ENCODE results near the gene CFAP70.

Gene CFAP70

DNA sequence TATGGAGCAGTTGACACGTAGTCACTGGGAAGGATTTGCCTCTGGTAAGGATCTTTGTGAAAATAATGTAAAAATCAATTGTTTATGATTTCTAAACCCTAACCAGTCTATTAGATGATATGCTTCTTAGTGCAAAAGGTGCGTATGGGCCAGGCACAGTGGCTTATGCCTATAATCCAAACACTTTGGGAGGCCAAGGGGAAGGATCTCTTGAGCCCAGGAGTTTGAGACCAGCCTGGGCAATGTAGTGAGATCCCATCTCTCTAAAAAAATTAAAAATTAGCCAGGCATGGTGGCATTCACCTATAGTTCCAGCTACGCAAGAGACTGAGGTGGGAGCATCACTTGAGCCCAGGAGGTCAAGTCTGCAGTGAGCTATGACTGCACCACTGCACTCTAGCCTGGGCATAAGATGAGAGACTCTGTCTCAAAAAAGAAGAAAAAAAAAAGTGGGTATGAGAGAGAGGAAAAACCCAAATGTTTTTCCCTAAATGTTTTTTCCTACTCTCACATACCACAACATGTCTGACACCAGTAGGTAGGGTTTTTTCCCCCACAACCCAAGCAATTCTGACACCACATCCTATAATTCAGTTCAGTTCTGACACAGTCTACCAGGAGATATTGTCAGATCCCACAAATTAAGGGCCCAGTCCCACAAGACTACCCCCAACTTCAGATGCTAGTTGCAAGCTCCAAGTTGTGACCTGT is 148.1 kb downstream of the CFAP70 start:
- DNase-seq = no peak

- no peak for DNase-seq
These were observed 149.0 kb downstream of the CFAP70 start for GRCh38 chr10:73209705-73210104.

GRCh38 chr10:73207883-73208282 is 150.8 kb downstream of the CFAP70 start:
- no peak for DNase-seq

GRCh38 chr10:73206385-73206784 is 152.3 kb downstream of the CFAP70 start:
- DNase-seq = no peak

DNA sequence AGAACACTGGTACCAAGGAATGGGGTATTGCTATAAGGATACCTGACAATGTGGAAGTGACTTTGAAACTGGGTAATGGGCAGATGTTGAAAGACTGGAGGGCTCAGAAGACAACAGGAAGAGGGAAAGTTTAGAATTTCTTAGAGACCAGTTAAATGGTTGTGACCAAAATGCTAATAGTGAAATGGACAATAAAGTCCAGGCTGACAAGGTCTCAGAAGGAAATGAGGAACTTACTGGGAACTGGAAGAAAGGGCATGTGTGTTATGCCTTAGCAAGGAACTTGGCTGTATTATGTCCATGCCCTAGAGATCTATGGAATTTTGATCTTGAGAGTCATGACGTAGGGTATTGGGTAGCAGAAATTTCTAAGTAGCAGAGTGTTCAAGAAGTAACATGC is 152.8 kb downstream of the CFAP70 start:
- no peak for DNase-seq

GRCh38 chr10:73205081-73205480 is 153.6 kb downstream of the CFAP70 start:
- DNase-seq = no peak
